GM18951 (cell line): Measurements from ENCODE around the gene ATP2B2.

ENCODE experiments used
- POLR2A ChIP-seq: IDR thresholded peaks from 4 replicates; pipeline ENCODE4 v1.6.1; 2011; ENCODE audit warnings: mild to moderate bottlenecking; ENCODE audit not compliant: insufficient read length, insufficient read depth; ENCODE audit errors: extremely low read depth
- in situ Hi-C: fragments of 300-500 bp; cut with MboI; formaldehyde crosslinking; loops from one replicate; pipeline ENCODE4 v1.12.0; 2022; ENCODE audit warnings: low sequenced_read_pairs, mixed read lengths, inconsistent platforms; ENCODE audit not compliant: unreplicated experiment

ATP2B2 gene

DNA sequence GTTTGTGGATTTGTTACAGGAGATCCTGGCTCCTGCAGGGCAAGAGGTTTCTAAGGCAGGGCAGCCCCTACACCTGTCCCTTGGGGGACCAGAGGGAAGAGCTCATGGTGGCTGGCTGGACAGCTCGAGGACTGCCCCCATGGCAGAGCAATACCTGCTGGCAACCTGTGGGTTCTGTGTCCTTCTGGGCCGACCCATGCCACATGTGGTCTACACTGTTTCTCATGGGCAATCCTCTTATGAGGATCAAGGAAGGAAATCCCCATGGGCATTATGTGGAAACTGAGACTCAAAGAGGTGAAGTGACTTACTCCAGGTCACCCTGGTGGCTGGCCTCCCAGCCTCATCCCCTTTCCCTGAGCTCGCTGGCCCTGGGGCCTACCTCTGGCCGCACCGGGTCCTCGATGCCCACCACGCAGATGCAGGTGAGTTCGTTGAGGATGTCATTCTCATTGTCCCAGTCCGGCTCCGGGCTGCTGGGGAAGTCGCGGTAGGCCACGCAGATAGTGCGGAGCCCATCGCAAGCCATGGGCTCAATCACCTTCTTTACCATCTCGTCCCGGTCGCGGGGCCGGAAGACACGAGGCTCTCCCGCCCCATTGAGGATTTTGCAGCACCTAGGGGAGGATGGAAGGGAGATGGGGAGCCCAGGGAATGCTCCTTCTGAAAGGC, 146.9 kb downstream of the ATP2B2 start:
- in situ Hi-C loops = no loop called here
- TF ChIP-seq POLR2A = no peak

GRCh38 chr3:10357592-10358308, 147.6 kb downstream of the ATP2B2 start:
- no peak for TF ChIP-seq POLR2A
- in situ Hi-C loops = no loop called here

DNA sequence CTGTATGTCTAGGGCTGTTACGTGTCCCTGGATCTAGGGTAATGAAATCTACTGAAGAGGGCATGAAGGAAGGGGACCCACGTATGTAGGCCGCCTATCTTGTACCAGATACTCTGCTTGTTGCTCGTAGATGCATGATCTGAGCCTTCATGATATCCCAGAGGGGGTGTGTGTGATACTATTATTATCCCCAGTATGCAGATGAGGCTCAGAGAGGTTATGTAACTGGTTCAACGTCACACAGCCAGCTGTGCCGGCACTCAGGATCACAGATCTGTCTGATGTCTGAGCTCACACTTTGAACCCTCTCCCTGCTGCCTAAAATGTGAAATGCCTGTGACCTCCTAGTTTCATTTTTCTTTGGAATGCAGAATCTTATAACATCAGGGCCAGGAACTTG, 148.3 kb downstream of the ATP2B2 start:
- in situ Hi-C loops = no loop called here
- no peak for TF ChIP-seq POLR2A

DNA sequence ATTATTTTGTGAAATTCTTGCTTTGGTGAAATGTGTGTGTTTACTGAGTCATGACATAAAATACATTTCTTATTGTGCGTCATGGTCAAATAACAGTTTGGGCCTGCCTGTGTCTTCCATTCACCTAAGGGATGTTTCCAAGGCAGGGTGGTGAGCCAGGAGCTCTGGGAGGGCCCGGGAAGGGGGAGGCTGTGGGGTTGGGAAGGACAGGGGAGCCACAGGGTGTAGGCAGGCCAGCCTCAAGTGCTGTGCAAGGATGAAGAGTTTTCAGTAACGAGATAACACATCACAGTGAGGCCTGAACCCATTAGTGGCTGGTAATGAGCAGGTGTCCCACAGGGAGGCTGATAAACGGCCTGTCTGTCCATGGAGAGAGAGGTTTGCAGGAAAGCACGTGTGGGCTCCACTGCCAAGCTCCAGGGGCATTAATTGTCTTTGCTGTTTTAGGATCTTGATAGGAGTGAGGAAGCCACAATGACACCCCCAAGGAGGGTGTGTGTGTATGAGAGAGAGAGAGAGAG, 148.9 kb downstream of the ATP2B2 start:
- no peak for TF ChIP-seq POLR2A
- in situ Hi-C loops = no loop called here

DNA sequence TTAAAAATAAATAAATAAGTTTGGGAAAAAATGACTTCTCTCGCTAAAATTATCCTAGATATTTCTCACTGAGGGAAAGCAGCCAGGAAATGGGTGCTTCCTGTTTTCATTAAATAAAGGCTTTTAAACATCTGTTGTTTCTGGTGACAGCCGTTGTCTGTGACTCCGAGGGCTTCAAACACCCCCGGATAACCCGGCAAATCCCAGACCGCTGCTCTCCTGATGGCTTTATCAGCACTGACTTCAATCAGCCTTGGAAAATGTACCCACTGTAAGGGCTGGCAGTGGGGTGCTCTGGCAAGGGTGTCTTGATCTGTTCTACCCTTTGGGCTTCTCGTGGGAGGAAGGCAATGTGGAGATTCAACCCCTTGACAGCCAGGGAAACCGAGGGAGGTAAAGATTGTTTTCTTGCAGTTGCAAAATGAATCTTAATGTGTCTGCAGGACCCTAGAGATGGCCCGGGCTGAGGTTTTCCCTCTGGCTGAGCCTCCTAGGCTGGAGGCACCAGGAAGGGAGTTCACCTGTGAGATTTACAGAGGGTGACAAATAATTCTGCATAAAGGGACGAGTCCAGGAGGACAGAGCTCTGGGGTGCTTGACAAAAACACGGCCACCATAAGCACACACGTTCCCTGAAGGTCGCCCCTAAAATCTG, 150.9 kb downstream of the ATP2B2 start:
- TF ChIP-seq POLR2A = no peak
- in situ Hi-C loops = no loop called here

DNA sequence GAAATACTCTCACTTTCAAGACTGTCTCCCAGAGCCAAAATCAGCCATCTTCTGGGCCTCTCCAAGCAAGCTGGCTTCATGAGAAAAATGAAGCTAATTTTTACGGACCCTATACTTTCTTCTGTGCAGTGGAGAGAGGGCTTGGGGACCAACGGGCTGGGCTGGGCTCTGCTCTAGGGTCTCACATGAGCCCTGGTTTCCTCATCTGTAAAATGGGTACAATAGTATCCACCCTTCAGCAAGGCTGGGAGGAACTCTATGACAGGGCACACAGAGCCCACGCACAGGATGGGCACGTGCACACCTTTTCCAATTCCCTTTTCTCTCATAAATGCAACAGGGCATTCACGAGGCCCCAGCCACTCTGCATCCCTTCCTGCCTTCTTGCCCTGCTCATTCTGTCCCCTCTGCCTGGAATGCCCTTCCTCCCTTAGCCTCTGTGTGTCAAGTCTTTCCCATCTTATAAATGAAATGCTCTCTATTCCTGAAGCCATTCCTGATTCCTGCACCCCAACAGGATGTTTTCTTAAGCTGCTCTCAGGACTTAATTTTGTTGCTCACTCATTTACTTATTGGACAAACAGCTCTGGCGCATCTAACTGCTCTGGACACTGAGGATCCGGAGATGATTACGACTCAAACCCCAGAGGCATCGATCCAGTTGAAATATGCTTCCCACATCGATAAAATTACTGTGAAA, 151.6 kb downstream of the ATP2B2 start:
- no peak for TF ChIP-seq POLR2A
- in situ Hi-C loops = no loop called here

GRCh38 chr3:10353160-10353559, 152.2 kb downstream of the ATP2B2 start:
- in situ Hi-C loops = no loop called here
- no peak for TF ChIP-seq POLR2A

DNA sequence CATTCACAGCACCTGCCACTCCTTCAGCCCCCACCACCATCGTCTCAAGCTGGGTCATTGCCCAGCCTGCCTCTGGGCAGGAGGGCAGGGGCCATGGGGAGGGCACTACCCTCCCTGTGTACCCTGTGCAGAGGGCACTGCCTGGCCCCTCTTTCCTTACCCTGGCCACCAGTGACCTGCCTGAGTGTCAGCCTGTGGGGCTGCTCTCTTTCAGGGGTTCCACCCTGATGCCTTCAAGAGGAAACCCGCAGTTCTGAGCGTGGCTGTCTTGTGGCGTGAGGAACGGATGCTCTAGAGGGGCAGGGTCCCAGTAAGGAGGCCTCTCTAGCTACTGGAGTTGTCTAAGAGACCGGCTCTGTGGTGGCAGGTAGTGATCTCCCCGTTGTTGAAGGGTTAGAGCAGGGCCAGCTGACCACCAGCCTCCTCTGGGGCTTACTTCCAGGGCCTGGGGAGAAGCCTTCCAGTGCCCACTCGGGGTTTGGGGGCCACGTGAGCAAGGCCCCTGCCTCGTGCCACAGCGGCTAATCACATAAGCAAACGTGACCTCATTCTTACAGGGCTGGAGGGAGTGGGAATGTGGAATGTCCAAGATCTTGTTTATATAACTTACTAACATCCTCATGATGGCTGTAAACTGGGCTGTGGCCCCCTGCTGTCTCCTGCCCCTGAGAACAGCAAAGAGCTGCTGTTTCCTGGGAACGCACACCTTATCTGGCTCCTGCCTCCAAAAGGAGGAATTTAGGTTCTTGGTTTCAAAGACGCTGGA, 153.1 kb downstream of the ATP2B2 start:
- in situ Hi-C loops = no loop called here
- TF ChIP-seq POLR2A = no peak

- in situ Hi-C loops = no loop called here
- no peak for TF ChIP-seq POLR2A
These were observed 154.2 kb downstream of the ATP2B2 start for GRCh38 chr3:10351013-10351735.

GRCh38 chr3:10350324-10350985, 154.9 kb downstream of the ATP2B2 start:
- in situ Hi-C loops = no loop called here
- no peak for TF ChIP-seq POLR2A

DNA sequence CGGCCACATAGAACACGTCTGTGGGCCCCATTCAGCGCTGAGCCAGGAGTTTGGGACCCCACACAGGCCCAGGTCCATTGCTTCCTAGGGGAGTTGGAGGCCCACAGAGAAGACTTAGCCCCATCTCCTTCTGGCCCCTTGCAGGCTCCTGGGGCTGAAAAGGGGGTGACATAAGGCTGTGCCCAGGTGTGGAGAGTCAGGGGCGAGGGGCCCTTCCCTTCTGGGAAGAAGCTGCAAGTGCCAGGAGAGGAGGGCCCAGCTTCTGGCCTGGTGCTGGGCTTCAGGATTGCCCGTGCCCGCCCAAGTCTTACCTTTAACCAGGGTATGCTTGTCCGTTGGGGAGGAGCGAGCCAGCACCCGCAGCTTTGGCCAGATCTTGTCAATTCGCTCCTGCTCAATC, 155.6 kb downstream of the ATP2B2 start:
- in situ Hi-C loops = no loop called here
- no peak for TF ChIP-seq POLR2A

DNA sequence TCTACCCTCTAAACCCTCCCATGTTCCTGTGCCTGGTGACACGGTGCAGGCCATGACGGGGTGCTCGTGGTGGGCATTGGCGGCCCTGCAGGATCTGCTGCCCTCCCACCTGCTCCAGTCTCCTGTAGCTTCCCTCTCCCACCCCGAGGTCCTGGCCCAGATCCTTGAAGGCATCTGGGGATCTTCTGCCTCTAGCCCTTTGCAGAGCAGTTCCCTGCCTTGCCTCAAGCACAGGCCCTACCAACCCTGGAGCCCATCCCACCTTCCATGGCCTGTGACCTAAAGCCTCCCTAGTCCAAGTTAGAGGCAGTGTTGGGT, 157.0 kb downstream of the ATP2B2 start:
- TF ChIP-seq POLR2A = no peak
- in situ Hi-C loops = no loop called here
